HCT116 (cell line): ENCODE measurements around the gene ATP13A4. TPM values are rescaled to one million over a fixed set of nuclear protein-coding genes. Genes with fewer than 3 reads are reported as not detected.

Source experiments
- ATAC-seq: fragments of 200-7000 bp; cut with Tn5 transposase; 2 replicates; pipeline ENCODE4 v1.9.1; 2020; ENCODE audit warnings: mild to moderate bottlenecking, moderate library complexity
- BruUV-seq: library from RNA; stranded (reverse); fragments of 400-500 nt; replicated peaks from 2 replicates; lab custom pipeline; 2021; lab: Mats Ljungman, UMichigan
- CTCF ChIA-PET: fragments of 300-600 bp; sonication (Branson Sonifier 250); formaldehyde crosslinking; loops from one replicate; lab custom pipeline; 2021; ENCODE audit warnings: antibody characterized with exemption; lab: Charles Lee
- POLR2A ChIA-PET: fragments of 300-600, 350-600 bp; sonication (Branson Sonifier 250); formaldehyde crosslinking; loops from one replicate; lab custom pipeline; 2021; ENCODE audit warnings: antibody characterized with exemption; lab: Charles Lee
- RAD21 ChIA-PET, 2 experiments: fragments of 300-600 bp; sonication (Branson Sonifier 250); formaldehyde crosslinking; loops; one replicate each; lab custom pipeline; 2023; ENCODE audit warnings: low total read pairs in 2 of 2; ENCODE audit not compliant: uncharacterized antibody in 2 of 2, unreplicated experiment in 2 of 2, low non-redundant PET in 1 of 2; lab: Charles Lee
- DNase-seq: peaks from one replicate; pipeline ENCODE4 v3.0.0-alpha.2; 2010; ENCODE audit warnings: low read depth, low spot score
- H2AFZ ChIP-seq: fragments of 200-600 bp; shearing (Covaris generic), sonication (generic); 2 replicates; pipeline ENCODE4 v1.6.1; 2017; ENCODE audit warnings: low read depth, mixed run types, mixed read lengths, antibody characterized with exemption, low read length; ENCODE audit not compliant: poor library complexity, severe bottlenecking
- H3K27ac ChIP-seq: 2 replicates; pipeline ENCODE4 v1.5.1; 2012; ENCODE audit warnings: low read depth, low read length
- H3K27me3 ChIP-seq: fragments of 200-600 bp; sonication (generic); 2 replicates; pipeline ENCODE4 v1.6.1; 2016; ENCODE audit warnings: mixed run types, low read length, mixed read lengths; ENCODE audit not compliant: insufficient read depth
- H3K36me3 ChIP-seq, 2 experiments: fragments of 200-500 bp in 1 of 2; fragments of 200-600 bp in 1 of 2; sonication (Bioruptor generic) in 1 of 2; sonication (generic) in 1 of 2; 2 replicates each; pipeline versions ENCODE4 v1.5.1 to v1.6.1; 2014 to 2016; ENCODE audit warnings: low read length in 2 of 2, inconsistent platforms in 1 of 2, mixed read lengths in 1 of 2, mixed run types in 1 of 2; ENCODE audit not compliant: insufficient read depth in 2 of 2, control insufficient read depth in 1 of 2
- H3K4me1 ChIP-seq, 2 experiments: fragments of 200-600 bp in 1 of 2; sonication (generic) in 1 of 2; 2 replicates each; pipeline versions ENCODE4 v1.5.1 to v1.6.1; 2012 to 2017; ENCODE audit warnings: low read length in 2 of 2, inconsistent platforms in 1 of 2, mild to moderate bottlenecking in 1 of 2, mixed read lengths in 1 of 2, mixed run types in 1 of 2, moderate library complexity in 1 of 2; ENCODE audit not compliant: insufficient read depth in 2 of 2, control insufficient read depth in 1 of 2
- H3K4me2 ChIP-seq: fragments of 200-600 bp; sonication (generic); 2 replicates; pipeline ENCODE4 v1.6.1; 2017; ENCODE audit warnings: mixed run types, low read length, mixed read lengths
- H3K4me3 ChIP-seq, 2 experiments: fragments of 200-600 bp in 1 of 2; sonication (generic) in 1 of 2; replicated peaks in 1 of 2; 2 replicates each; pipeline ENCODE4 v1.5.1; 2011 to 2016; ENCODE audit warnings: low read length in 2 of 2, control low read depth in 1 of 2, low read depth in 1 of 2, mild to moderate bottlenecking in 1 of 2, mixed read lengths in 1 of 2, mixed run types in 1 of 2
- H3K79me2 ChIP-seq: fragments of 200-600 bp; sonication (generic); 2 replicates; pipeline ENCODE4 v1.6.1; 2017; ENCODE audit warnings: mild to moderate bottlenecking, mixed run types, low read length, moderate library complexity, mixed read lengths; ENCODE audit not compliant: insufficient read depth
- H3K9ac ChIP-seq: fragments of 200-600 bp; sonication (generic); 2 replicates; pipeline ENCODE4 v1.6.1; 2016; ENCODE audit warnings: low read length, mixed read lengths
- H3K9me2 ChIP-seq: fragments of 200-600 bp; sonication (generic), shearing (Covaris generic); 2 replicates; pipeline ENCODE4 v1.6.1; 2017; ENCODE audit warnings: mixed run types, mild to moderate bottlenecking, moderate library complexity; ENCODE audit not compliant: insufficient read depth
- H3K9me3 ChIP-seq, 2 experiments: fragments of 200-500 bp in 1 of 2; fragments of 200-600 bp in 1 of 2; sonication (Bioruptor generic) in 1 of 2; sonication (generic) in 1 of 2; 2 replicates each; pipeline ENCODE4 v1.6.1; 2014 to 2017; ENCODE audit warnings: low read length in 2 of 2, mixed read lengths in 2 of 2, inconsistent platforms in 1 of 2, low read depth in 1 of 2, mild to moderate bottlenecking in 1 of 2, mixed run types in 1 of 2, moderate library complexity in 1 of 2; ENCODE audit not compliant: control insufficient read depth in 1 of 2, insufficient read depth in 1 of 2
- H4K20me1 ChIP-seq: fragments of 200-600 bp; sonication (generic), shearing (Covaris generic); 2 replicates; pipeline ENCODE4 v1.6.1; 2017; ENCODE audit warnings: mixed run types, mild to moderate bottlenecking, moderate library complexity; ENCODE audit not compliant: insufficient read depth
- CBX3 ChIP-seq: IDR thresholded peaks from 2 replicates; pipeline ENCODE4 v1.6.1; 2012; ENCODE audit warnings: low read depth
- CEBPB ChIP-seq: IDR thresholded peaks from 2 replicates; pipeline ENCODE4 v1.6.1; 2012; ENCODE audit warnings: low read depth
- ELF1 ChIP-seq: IDR thresholded peaks from 2 replicates; pipeline ENCODE4 v1.6.1; 2012; ENCODE audit warnings: low read depth, borderline replicate concordance
- EZH2phosphoT487 ChIP-seq: fragments of 200-600 bp; IDR thresholded peaks from 2 replicates; pipeline ENCODE4 v1.6.1; 2018; ENCODE audit warnings: antibody characterized with exemption, borderline replicate concordance
- JUND ChIP-seq: IDR thresholded peaks from 2 replicates; pipeline ENCODE4 v1.6.1; 2012
- MAX ChIP-seq: IDR thresholded peaks from 2 replicates; pipeline ENCODE4 v1.6.1; 2012
- intact Hi-C: fragments of 100-400 bp; cut with micrococcal nuclease; formaldehyde crosslinking; loops from 2 replicates; pipeline ENCODE4 v1.10.0; 2022
- total RNA-seq: library from RNA; stranded (reverse); gene quantifications from one replicate; pipeline ENCODE4 v1.2.1, GENCODE V29; 2021; ENCODE audit not compliant: unreplicated experiment

The ATP13A4 gene
- total RNA-seq, 1 experiment from 2014 or later, result 0.15 TPM

DNA sequence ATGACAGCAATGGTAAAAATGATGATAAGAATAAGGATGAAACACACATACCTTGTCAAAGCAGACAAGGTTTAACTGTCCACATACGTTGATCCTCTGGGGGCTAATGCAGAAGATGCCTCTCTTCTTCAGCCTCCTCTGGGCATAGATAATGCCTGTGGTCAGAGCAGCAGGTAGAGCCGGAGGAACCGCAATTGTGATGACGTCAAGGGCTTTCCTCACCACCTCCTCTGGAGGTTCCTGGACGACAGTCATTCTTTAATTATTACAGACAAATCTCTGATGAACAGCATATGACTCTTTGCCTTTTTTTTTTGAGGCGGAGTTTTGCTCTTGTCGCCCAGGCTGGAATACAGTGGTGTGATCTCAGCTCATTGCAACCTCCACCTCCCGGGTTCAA, 89.8 kb downstream of the ATP13A4 start:
- Histone ChIP-seq H3K79me2 (no peaks in the 10 kb centered on the region), H3K9me2 (no peaks in the 10 kb centered on the region), H4K20me1 (no peaks in the 10 kb centered on the region), H2AFZ (no peak overlapping the region), H3K4me3 (no peak overlapping the region), H3K36me3 (no peaks in the 10 kb centered on the region), H3K9me3 (no peaks in the 10 kb centered on the region), H3K27me3 (peaks cover 45% of the 10 kb centered on the region), H3K4me2 (no peak overlapping the region), H3K9ac (no peak overlapping the region), H3K27ac (no peak overlapping the region), H3K4me1 (no peaks in the 10 kb centered on the region)
- ChIA-PET POLR2A (no interaction called here), RAD21 (no interaction called here), CTCF (no interaction called here)
- no peak for ATAC-seq
- no peak for DNase-seq
- intact Hi-C loops, result loop anchor here (5.0 kb wide), 1 partner anchor 653 kb away; no protein-coding TSS in a partner anchor
- no peak for TF ChIP-seq EZH2phosphoT487
- TF ChIP-seq JUND, result no peak
- no peak for TF ChIP-seq MAX
- no peak for TF ChIP-seq ELF1
- no peak for TF ChIP-seq CEBPB
- BruUV-seq, result no TSS peak

GRCh38 chr3:193457526-193457925, 97.2 kb downstream of the ATP13A4 start:
- CTCF ChIA-PET, result no interaction called here
- no peaks in the 10 kb centered on the region for H3K36me3 ChIP-seq
- H3K9me3 ChIP-seq, result no peaks in the 10 kb centered on the region
- no peaks in the 10 kb centered on the region for H4K20me1 ChIP-seq
- H3K4me3 ChIP-seq, result no peak overlapping the region
- no peaks in the 10 kb centered on the region for H3K4me1 ChIP-seq
- no peaks in the 10 kb centered on the region for H3K79me2 ChIP-seq
- no peak overlapping the region for H3K27ac ChIP-seq
- ATAC-seq (no peak), DNase-seq (no peak)
- TF ChIP-seq CBX3, result no peak
- RAD21 ChIA-PET, result no interaction called here
- no TSS peak for BruUV-seq
- no peak overlapping the region for H3K4me2 ChIP-seq
- peaks cover 49% of the 10 kb centered on the region for H3K27me3 ChIP-seq
- H3K9me2 ChIP-seq, result no peaks in the 10 kb centered on the region
- no peak overlapping the region for H3K9ac ChIP-seq
- no peak overlapping the region for H2AFZ ChIP-seq
- intact Hi-C loops, result loop anchor here (10.0 kb wide), 1 partner anchor 893 kb away; no protein-coding TSS in a partner anchor
- POLR2A ChIA-PET, result no interaction called here
